ENCODE results near the gene GRK2.

- TF ChIP-seq POLR2A (IDR thresholded peaks at IDR 0.05): no peak
- no peak for TF ChIP-seq CTCF (IDR thresholded peaks at IDR 0.05 in 8 of 11, conservative IDR thresholded peaks at IDR 0.05 in 3 of 11)
- TF ChIP-seq POLR2AphosphoS5 (IDR thresholded peaks at IDR 0.05): peak in 2 of 3 donors; percentile 74 to 81
Measured at GRCh38 chr11:67271541-67272284, 5.4 kb downstream of the GRK2 start.

Data from spleen (tissue), 7 donors.